ELR (cell line): ENCODE results near the gene METTL9.
"Not testable (repeated sequence)": the region's sequence is repeated elsewhere in the genome, so short reads cannot be mapped to it uniquely, and the experiment has no call there.

Source experiments
- DNase-seq: peaks from one replicate; pipeline ENCODE4 v3.0.0-alpha.2; 2015; ENCODE audit warnings: low read depth

Gene METTL9

DNA sequence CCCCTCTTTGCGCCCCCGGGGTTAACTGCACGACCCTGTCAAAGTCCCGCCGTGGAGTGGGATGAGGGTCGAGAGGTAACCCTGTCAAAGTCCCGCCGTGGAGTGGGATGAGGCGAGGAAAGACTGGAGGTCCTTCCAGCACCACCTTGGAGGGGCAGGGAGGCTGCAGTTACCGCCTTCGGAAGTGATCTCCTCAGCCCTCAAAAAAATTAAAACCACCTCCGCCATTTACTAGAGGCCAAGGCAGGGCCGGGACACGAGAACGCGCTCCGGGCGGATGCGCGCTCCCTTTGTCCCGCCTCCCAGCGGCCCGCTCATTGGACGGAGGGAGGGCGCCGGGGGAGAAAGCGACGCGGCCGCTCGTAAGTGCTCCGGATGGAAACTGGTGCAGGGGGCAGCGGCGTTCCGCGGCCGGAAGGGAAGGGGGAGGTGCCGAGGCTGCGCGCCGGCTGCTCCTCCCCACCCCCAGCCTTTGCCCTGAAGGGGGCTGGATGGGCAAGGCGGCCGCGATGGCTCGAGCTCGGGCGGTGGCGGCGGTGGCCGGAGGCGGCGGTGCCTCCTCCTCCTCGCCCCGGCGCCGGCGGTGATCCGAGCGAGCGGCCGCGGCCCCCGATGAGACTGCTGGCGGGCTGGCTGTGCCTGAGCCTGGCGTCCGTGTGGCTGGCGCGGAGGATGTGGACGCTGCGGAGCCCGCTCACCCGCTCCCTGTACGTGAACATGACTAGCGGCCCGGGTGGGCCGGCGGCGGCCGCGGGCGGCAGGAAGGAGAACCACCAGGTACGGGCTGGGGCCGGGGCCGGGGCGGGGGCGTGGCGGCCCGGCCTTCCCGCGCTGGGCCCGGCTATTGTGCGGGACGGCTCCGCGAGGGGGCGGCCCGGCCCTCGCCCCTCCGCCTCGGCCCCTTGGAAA lies at the start of gene METTL9:
METTL9 (plus strand) TSS at position 456 of the 909 bp plus-strand sequence; CDS start at position 613, 157 bp downstream.
- peak; percentile 95 for DNase-seq

DNA sequence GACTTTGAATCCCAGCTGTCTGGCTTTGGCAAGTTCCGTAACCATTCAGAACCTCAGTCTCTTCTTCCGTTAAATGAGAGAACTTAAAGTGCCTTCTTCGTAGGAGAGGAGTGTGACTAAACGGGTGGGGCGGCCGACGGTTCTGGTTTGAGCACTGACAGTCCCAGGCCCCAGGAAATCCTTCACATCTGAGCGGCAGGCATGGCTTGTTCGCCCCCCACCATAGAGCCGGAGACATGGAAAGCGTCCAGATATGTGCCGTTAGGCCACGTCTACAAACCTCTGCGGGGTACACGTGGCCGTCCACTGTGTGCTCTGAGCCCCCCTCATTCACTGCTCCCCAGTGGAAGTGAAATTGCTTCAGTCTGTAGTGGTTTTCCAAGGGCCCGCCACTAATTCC lies 49.4 kb upstream of the METTL9 start:
- DNase-seq = not testable (repeated sequence)

DNA sequence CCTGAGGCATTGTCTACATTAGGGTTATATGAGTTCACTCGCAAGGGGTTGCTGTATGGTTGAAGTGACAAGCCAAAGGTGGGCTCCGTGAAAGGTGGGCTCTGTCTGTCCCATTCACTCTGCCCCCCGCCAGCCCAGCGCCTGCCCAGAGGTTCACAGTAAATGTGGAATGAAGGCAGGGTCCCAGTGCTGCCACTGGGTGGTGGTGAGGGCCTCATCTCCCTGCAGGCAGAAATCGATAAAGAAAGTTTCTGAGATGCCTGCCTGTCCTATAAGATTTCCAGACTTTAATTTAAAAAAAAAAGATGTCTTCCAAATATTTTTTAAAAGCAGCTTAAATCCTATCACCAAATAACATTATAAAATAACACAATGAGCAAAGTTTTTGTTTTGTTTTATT lies 48.9 kb upstream of the METTL9 start:
- DNase-seq = not testable (repeated sequence)

DNA sequence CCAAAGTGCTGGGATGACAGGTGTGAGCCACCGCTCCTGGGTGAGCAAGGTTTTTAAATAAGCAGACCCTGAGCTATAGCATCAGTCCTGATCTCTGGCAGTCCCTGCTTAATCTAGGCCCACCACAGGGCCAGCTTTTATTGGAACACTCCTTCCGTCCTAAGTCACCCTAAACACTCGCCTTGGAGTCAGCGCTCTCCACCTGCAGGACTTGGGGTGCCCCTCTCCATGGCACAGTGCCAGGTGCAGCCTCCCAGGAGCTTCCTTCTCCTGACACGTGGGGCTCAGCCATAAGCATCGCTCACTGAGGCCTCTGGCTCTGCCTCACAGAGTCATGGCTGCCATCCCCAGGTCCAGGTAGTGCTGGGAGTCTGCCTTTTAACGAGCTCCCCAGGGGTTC lies 48.3 kb upstream of the METTL9 start:
- not testable (repeated sequence) for DNase-seq

GRCh38 chr16:21551600-21551999 lies 47.8 kb upstream of the METTL9 start:
- not testable (repeated sequence) for DNase-seq

GRCh38 chr16:21553481-21554296 lies 45.7 kb upstream of the METTL9 start:
- DNase-seq = not testable (repeated sequence)

- peak; percentile 84 for DNase-seq
Measured at GRCh38 chr16:21554795-21555585, 44.4 kb upstream of the METTL9 start.

- not testable (repeated sequence) for DNase-seq
Measured at GRCh38 chr16:21555621-21556020, 43.8 kb upstream of the METTL9 start.

DNA sequence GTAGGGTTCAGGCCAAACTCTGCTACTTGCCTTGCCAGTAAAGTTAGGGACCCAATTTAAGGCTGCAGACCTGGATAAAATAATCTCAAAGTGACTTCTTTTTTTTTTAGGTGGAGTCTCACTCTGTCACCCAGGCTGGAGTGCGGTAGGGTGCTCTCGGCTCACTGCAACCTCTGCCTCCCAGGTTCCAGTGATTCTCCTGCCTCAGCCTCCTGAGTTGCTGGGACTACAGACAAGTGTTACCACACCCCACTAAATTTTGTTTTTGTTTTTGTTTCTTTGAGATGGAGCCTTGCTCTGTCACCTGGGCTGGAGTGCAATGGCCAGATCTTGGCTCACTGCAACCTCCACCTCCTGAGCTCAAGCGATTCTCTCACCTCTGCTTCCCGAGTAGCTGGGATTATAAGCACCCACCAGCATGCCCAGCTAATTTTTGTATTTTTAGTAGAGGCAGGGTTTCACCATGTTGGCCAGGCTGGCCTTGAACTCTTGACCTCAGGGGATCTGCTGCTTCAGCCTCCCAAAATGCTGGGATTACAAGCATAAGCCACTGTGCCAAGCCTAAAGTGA lies 43.3 kb upstream of the METTL9 start:
- not testable (repeated sequence) for DNase-seq

- peak; percentile 77 for DNase-seq
Measured at GRCh38 chr16:21556651-21557241, 42.6 kb upstream of the METTL9 start.

- no peak for DNase-seq
Measured at GRCh38 chr16:21560462-21560861, 38.9 kb upstream of the METTL9 start.

DNA sequence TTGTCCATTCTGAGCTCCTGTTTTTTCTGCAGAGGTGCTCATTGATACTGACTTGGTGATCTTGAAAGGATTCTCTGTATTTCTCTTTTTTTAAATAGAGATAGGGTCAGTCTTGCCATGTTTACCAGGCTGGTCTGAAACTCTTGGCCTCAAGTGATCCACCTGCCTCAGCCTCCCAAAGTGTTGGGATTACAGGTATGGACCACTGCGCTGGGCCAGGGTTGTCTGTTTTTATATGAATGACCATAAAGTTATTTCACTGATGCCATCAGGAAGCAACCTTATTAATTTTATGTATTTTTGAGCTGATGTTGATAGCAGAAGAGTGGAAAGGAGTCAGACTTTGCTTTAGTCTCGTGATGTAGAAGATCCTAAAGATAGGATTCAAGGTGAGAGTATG lies 35.7 kb upstream of the METTL9 start:
- no peak for DNase-seq

- not testable (repeated sequence) for DNase-seq
Measured at GRCh38 chr16:21564367-21564766, 35.0 kb upstream of the METTL9 start.

DNA sequence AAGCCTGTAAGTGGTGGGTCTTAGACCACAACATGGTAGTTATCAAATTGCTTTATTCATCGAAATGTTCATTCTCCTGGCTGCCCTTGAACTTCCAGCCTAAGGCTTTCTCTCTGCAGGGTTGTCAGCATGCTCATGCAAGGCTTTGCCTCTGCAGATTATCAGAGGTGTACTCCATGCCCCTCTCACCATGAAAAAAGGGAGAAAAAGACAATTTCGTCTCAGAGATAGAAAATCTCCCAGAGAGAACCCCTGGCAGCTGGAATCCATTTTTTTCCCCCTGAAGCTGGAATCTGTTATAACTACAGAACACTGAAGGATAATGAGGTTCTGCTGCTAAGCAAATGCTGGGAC lies 33.9 kb upstream of the METTL9 start:
- DNase-seq = no peak

- DNase-seq = no peak
Measured at GRCh38 chr16:21565861-21566669, 33.3 kb upstream of the METTL9 start.

DNA sequence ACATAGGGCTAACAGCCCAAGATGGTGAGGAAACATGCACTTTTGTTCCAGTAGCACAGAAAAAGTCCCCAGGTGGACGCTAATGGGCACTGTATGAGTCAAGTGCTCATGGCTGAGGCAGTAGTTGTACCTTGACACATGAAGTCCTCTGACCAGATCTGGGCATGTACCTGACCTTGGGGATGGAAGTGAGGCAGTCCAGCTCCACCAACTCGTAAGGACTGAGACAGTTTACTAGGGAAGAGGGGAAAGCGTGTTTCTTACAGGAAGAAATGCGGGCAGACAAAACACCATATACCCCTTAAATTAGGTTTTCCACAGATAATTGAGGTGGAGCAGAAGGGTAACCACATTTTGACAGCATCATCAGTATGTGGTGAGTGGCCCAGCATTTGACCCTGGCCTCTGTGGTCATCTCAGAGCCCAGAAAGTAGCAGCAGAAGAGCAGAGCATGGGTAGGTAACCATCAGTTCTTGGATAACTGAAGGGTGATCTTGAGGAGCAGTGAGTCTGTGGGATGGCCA lies 32.4 kb upstream of the METTL9 start:
- DNase-seq = no peak

- not testable (repeated sequence) for DNase-seq
Measured at GRCh38 chr16:21567496-21567895, 31.9 kb upstream of the METTL9 start.

- DNase-seq = peak; percentile 24
Measured at GRCh38 chr16:21568502-21569189, 30.7 kb upstream of the METTL9 start.

GRCh38 chr16:21570676-21571017 lies 28.7 kb upstream of the METTL9 start:
- DNase-seq = no peak

- DNase-seq = not testable (repeated sequence)
Measured at GRCh38 chr16:21573506-21573905, 25.9 kb upstream of the METTL9 start.
